H9 (cell line): ENCODE results near the gene BCL11B. TPM values are rescaled to one million over a fixed set of nuclear protein-coding genes. Genes with fewer than 3 reads are reported as not detected.

Experiments
- DNase-seq: peaks from one replicate; pipeline ENCODE4 v3.0.0-alpha.2; 2017
- H2AFZ ChIP-seq: one replicate; pipeline ENCODE4 v1.6.1; 2013; ENCODE audit warnings: mild to moderate bottlenecking, low read length, control low read depth, moderate library complexity
- H2AK5ac ChIP-seq: 2 replicates; pipeline ENCODE4 v1.6.1; 2013; ENCODE audit warnings: low read length, control low read depth, mixed read lengths; ENCODE audit not compliant: insufficient read length
- H2BK120ac ChIP-seq: one replicate; pipeline ENCODE4 v1.6.1; 2013; ENCODE audit warnings: low read depth, mild to moderate bottlenecking, low read length, control low read depth, inconsistent platforms; ENCODE audit not compliant: poor library complexity, severe bottlenecking
- H2BK12ac ChIP-seq: 2 replicates; pipeline ENCODE4 v1.6.1; 2013; ENCODE audit warnings: low read length, control low read depth, mixed read lengths, low read depth; ENCODE audit not compliant: insufficient read length
- H2BK15ac ChIP-seq: 2 replicates; pipeline ENCODE4 v1.6.1; 2013; ENCODE audit warnings: low read depth, low read length, control low read depth
- H2BK20ac ChIP-seq: one replicate; pipeline ENCODE4 v1.6.1; 2013; ENCODE audit warnings: low read depth, mild to moderate bottlenecking, low read length, control low read depth, inconsistent platforms; ENCODE audit not compliant: poor library complexity, severe bottlenecking
- H2BK5ac ChIP-seq: 2 replicates; pipeline ENCODE4 v1.6.1; 2013; ENCODE audit warnings: low read length, control low read depth, mixed read lengths; ENCODE audit not compliant: insufficient read length
- H3K14ac ChIP-seq: 2 replicates; pipeline ENCODE4 v1.6.1; 2013; ENCODE audit warnings: low read length, control low read depth; ENCODE audit not compliant: insufficient read depth
- H3K18ac ChIP-seq: 2 replicates; pipeline ENCODE4 v1.6.1; 2013; ENCODE audit warnings: low read depth, mild to moderate bottlenecking, mixed read lengths, low read length, control low read depth; ENCODE audit not compliant: insufficient read length
- H3K23ac ChIP-seq: 2 replicates; pipeline ENCODE4 v1.6.1; 2013; ENCODE audit warnings: low read length, control low read depth, mixed read lengths, low read depth; ENCODE audit not compliant: insufficient read length
- H3K23me2 ChIP-seq: 2 replicates; pipeline ENCODE4 v1.6.1; 2013; ENCODE audit warnings: low read depth, mild to moderate bottlenecking, mixed read lengths, low read length, control low read depth; ENCODE audit not compliant: insufficient read length, poor library complexity, severe bottlenecking
- H3K27ac ChIP-seq: 2 replicates; pipeline ENCODE4 v1.5.1; 2013; ENCODE audit warnings: low read length, control low read depth, mixed read lengths, low read depth; ENCODE audit not compliant: insufficient read length
- H3K27me3 ChIP-seq: 2 replicates; pipeline ENCODE4 v1.6.1; 2013; ENCODE audit warnings: low read length, control low read depth, inconsistent platforms; ENCODE audit not compliant: insufficient read depth
- H3K4ac ChIP-seq: 2 replicates; pipeline ENCODE4 v1.6.1; 2013; ENCODE audit warnings: low read depth, mild to moderate bottlenecking, control low read depth, inconsistent platforms, low read length, moderate library complexity
- H3K4me1 ChIP-seq: 2 replicates; pipeline ENCODE4 v1.6.1; 2013; ENCODE audit warnings: low read length, control low read depth, inconsistent platforms; ENCODE audit not compliant: insufficient read depth
- H3K4me2 ChIP-seq: 2 replicates; pipeline ENCODE4 v1.6.1; 2013; ENCODE audit warnings: low read length, control low read depth, mixed read lengths; ENCODE audit not compliant: insufficient read length, insufficient read depth
- H3K56ac ChIP-seq: 2 replicates; pipeline ENCODE4 v1.6.1; 2013; ENCODE audit warnings: low read depth, mild to moderate bottlenecking, mixed read lengths, low read length, control low read depth; ENCODE audit not compliant: insufficient read length
- H3K79me1 ChIP-seq: 2 replicates; pipeline ENCODE4 v1.6.1; 2013; ENCODE audit warnings: low read depth, mild to moderate bottlenecking, moderate library complexity, low read length, control low read depth, inconsistent platforms; ENCODE audit not compliant: insufficient read depth, poor library complexity, severe bottlenecking
- H3K79me2 ChIP-seq: 2 replicates; pipeline ENCODE4 v1.6.1; 2013; ENCODE audit warnings: low read length, control low read depth, inconsistent platforms; ENCODE audit not compliant: insufficient read depth
- H3K9ac ChIP-seq: 2 replicates; pipeline ENCODE4 v1.6.1; 2013; ENCODE audit warnings: low read length, control low read depth, mixed read lengths; ENCODE audit not compliant: insufficient read length; ENCODE audit errors: extremely low read depth
- H3K9me3 ChIP-seq: one replicate; pipeline ENCODE4 v1.6.1; 2013; ENCODE audit warnings: low read depth, low read length, inconsistent platforms; ENCODE audit not compliant: control insufficient read depth
- H3T11ph ChIP-seq: one replicate; pipeline ENCODE4 v1.6.1; 2013; ENCODE audit warnings: mild to moderate bottlenecking, low read length, control low read depth, inconsistent platforms
- H4K20me1 ChIP-seq: one replicate; pipeline ENCODE4 v1.6.1; 2013; ENCODE audit not compliant: control insufficient read depth, insufficient read length, insufficient read depth
- H4K5ac ChIP-seq: 2 replicates; pipeline ENCODE4 v1.6.1; 2013; ENCODE audit warnings: low read depth, mild to moderate bottlenecking, mixed read lengths, low read length, control low read depth; ENCODE audit not compliant: insufficient read length
- H4K8ac ChIP-seq: replicated peaks from 2 replicates; pipeline ENCODE4 v1.6.1; 2013; ENCODE audit warnings: low read length, control low read depth, mixed read lengths, low read depth; ENCODE audit not compliant: insufficient read length
- H4K91ac ChIP-seq: 2 replicates; pipeline ENCODE4 v1.6.1; 2013; ENCODE audit warnings: low read depth, mild to moderate bottlenecking, moderate library complexity, mixed read lengths, low read length, control low read depth; ENCODE audit not compliant: insufficient read length
- H3K27ac Mint-ChIP-seq, 3 experiments: 2 replicates in 2 of 3; 3 replicates in 1 of 3; pipeline ENCODE4 v1.8.0; 2020 to 2021; ENCODE audit warnings: mixed read lengths in 3 of 3, mild to moderate bottlenecking in 1 of 3, moderate library complexity in 1 of 3
- H3K27me3 Mint-ChIP-seq: 2 replicates; pipeline ENCODE4 v1.8.0; 2021; ENCODE audit warnings: low read depth, mild to moderate bottlenecking, moderate library complexity, mixed read lengths
- H3K36me3 Mint-ChIP-seq, 3 experiments: 2 replicates in 2 of 3; 3 replicates in 1 of 3; pipeline ENCODE4 v1.8.0; 2020 to 2021; ENCODE audit warnings: low read depth in 3 of 3, mixed read lengths in 3 of 3; ENCODE audit not compliant: insufficient read depth in 1 of 3
- H3K4me1 Mint-ChIP-seq, 2 experiments: 2 replicates each; pipeline ENCODE4 v1.8.0; 2020; ENCODE audit warnings: mixed read lengths in 2 of 2
- H3K4me3 Mint-ChIP-seq, 2 experiments: 2 replicates in 1 of 2; 3 replicates in 1 of 2; pipeline ENCODE4 v1.8.0; 2020 to 2021; ENCODE audit warnings: mild to moderate bottlenecking in 2 of 2, mixed read lengths in 2 of 2, moderate library complexity in 1 of 2
- H3K9me3 Mint-ChIP-seq, 2 experiments: 2 replicates in 1 of 2; 3 replicates in 1 of 2; pipeline ENCODE4 v1.8.0; 2020; ENCODE audit warnings: mild to moderate bottlenecking in 2 of 2, mixed read lengths in 2 of 2, moderate library complexity in 1 of 2
- CTCF ChIP-seq: fragments of 200-600 bp; sonication (generic); conservative IDR thresholded peaks from 3 replicates; pipeline ENCODE4 v1.8.0; 2021; ENCODE audit warnings: antibody characterized with exemption, mild to moderate bottlenecking
- WGBS: extraction: QIAGEN DNeasy Blood & Tissue Kit; methylation state at CpG from one replicate; pipeline ENCODE4 v1.1.7; 2013; ENCODE audit warnings: missing lambda C conversion rate, low lambda C conversion rate, mixed read lengths; ENCODE audit not compliant: insufficient read length; ENCODE audit errors: extremely low coverage; 5-methylcytosine and 5-hydroxymethylcytosine counted together
- total RNA-seq: library from RNA; stranded (reverse); gene quantifications from 2 replicates; pipeline ENCODE4 v1.2.1, GENCODE V29; 2021

The BCL11B gene
- total RNA-seq, 1 experiment from 2014 or later: 4.9 TPM

DNA sequence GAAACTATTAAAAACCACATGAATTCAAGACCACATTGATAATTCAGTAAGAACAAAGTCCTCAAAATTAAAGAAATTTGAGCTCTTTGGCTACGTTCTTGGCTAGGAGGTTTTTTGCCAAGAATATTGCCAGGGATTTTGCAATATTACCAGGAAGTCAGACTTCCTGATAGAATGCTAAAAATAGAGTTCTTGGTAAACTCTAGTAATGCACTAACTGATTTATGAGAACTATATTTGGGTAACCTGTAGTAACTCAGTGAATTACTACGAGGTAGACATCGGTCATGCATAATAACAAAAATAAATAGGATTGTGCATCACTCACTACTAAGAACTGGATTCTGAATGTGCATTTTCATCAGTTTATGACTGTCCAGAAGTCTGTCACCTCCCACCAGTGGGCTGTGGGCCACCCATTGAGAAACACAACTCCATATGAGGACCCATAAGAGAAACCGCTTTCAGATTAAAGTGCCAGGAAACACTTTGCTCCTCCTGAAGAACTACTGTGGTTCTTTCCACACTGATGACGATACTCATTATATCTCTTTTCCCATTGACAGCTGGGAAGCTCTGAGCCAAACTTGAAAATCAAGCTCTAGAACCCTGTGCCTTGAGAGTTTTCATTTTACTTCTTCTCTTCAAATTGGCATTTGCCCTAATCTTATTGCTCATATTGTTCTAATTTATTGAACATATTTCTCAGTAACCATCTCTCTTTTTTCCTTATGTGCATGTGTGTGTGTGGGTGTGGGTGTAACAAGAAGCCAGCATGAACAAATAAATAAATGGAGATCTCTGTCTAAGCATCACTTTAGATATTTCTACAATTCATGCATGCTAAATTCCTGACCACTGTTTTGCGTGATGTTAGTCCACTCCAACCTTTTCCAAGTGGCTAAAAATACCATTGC lies 116.6 kb downstream of the BCL11B start:
- Histone ChIP-seq H3K79me1 (no peaks in the 10 kb centered on the region), H2BK20ac (no peak overlapping the region), H2AFZ (no peak overlapping the region), H3T11ph (no peak overlapping the region), H4K8ac (no peak overlapping the region), H3K23ac (no peak overlapping the region), H2AK5ac (no peak overlapping the region), H3K4me1 (no peaks in the 10 kb centered on the region), H2BK12ac (no peak overlapping the region), H3K9me3 (no peaks in the 10 kb centered on the region), H4K5ac (no peak overlapping the region), H3K14ac (no peak overlapping the region), H4K20me1 (no peaks in the 10 kb centered on the region), H3K18ac (no peak overlapping the region), H2BK5ac (no peak overlapping the region), H3K56ac (no peak overlapping the region), H2BK15ac (no peak overlapping the region), H3K23me2 (no peaks in the 10 kb centered on the region), H3K27me3 (no peaks in the 10 kb centered on the region), H4K91ac (no peak overlapping the region), H2BK120ac (no peak overlapping the region), H3K9ac (no peak overlapping the region), H3K27ac (no peak overlapping the region), H3K4me2 (no peak overlapping the region), H3K79me2 (no peaks in the 10 kb centered on the region), H3K4ac (no peak overlapping the region)
- Mint-ChIP-seq H3K36me3 (no peaks in the 10 kb centered on the region), H3K27ac (no peak overlapping the region), H3K4me1 (peaks cover 0 to 3% of the 10 kb centered on the region in 2 experiments; a peak in 1 of 4 replicates), H3K9me3 (no peaks in the 10 kb centered on the region), H3K4me3 (no peak overlapping the region), H3K27me3 (peaks cover 2% of the 10 kb centered on the region; the same call in 1 of the 2 replicates)
- no peak for TF ChIP-seq CTCF
- no peak for DNase-seq
- no CpG with 5 or more reads among the region's 6 CpGs for WGBS
